Middle frontal gyrus (tissue), 1 donor: ENCODE data around the gene GBX1.

Experiments used
- DNase-seq: peaks from one replicate; pipeline ENCODE4 v3.0.0-alpha.2; 2015; ENCODE audit warnings: low spot score; ENCODE audit errors: extremely low spot score

Gene GBX1

GRCh38 chr7:151139791-151140190 lies 27.7 kb downstream of the GBX1 start:
- no peak for DNase-seq

DNA sequence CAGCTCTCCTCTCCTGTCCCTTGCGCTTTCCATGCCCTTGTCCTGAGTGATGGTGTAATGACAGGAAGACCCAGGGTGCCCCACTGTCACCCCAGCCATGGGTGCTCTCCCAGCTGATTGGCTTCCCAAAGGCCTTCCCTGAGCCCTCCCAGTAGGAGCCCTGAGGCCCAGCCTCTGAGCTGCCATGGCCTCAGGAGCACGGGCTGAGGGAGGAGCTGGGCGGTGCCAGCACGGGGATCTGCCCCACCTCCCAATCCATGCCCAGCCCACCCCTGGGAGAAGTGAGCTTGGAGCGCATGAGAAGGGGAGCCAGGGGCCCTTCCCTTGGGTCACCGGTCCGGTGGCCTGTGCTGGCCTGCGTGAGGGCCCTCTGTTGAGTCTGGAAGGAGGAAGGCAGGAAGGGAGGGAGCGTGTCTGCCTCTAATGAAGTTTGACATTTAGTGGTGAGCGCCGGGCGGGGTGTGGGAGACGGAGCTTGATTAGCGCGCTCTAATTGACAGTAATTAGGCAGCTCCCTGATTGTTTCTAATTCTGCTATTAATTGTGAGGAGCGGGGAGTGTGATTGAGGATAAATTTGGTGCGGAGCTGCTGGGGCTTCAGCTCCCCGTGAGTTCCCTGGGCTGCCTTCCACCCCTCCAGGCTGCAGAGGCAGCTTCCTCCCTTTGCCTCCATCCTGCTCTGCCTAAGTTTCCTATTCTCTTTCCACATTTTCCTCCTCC lies 28.3 kb downstream of the GBX1 start:
- DNase-seq, result no peak

DNA sequence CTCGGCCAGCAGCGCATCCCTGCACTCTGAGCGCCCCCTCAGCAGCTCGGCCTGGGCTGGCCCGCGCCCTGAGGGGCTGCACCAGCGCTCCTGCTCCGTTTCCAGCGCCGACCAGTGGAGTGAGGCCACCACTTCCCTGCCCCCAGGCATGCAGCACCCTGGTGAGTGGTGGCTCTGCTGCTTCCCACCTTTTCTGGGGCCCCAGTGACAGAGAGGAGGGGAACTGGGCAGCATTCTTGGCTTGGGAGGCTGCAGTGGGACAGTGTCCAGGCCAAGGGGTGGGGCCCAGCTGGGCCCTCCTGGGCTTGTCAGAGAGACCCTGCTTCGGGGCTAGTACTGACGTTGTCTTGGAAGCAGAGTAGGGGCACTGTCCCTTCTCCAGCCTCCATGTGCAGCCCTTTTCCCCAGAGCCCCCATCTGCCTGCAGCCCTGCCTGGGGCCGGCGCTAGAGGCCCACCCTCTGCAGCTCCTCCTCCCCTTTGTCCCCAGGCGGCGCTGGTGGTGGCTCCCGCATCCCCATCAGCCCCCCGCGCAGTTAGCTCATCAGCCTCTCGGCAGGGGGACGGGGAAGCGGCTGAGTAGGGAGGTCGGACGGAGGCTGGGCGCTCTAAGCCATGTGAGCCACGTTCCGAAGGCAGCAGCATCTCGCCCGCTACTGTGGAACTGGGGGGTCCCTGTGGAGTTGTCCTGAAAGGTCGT lies 29.2 kb downstream of the GBX1 start:
- DNase-seq, result no peak

DNA sequence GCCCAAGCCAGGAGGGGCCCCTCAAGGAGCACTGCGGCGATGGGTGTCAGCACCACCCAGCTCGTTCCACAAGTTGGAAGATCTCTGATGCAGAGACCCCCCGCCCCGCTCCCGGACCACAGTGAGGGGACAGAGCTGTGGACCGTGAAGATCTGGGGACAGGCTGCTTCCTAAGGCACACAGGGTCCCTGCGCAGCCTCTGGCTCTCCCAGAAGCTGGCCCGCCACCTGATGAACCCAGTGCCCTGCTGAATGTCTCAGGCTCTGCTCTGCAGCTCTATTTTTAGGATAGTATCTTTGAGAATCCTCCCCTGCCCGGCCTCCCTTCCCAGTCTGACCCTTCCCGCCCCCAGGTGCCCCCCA lies 29.7 kb downstream of the GBX1 start:
- no peak for DNase-seq

- DNase-seq, result no peak
Observed at GRCh38 chr7:151137076-151137675, 30.3 kb downstream of the GBX1 start.

DNA sequence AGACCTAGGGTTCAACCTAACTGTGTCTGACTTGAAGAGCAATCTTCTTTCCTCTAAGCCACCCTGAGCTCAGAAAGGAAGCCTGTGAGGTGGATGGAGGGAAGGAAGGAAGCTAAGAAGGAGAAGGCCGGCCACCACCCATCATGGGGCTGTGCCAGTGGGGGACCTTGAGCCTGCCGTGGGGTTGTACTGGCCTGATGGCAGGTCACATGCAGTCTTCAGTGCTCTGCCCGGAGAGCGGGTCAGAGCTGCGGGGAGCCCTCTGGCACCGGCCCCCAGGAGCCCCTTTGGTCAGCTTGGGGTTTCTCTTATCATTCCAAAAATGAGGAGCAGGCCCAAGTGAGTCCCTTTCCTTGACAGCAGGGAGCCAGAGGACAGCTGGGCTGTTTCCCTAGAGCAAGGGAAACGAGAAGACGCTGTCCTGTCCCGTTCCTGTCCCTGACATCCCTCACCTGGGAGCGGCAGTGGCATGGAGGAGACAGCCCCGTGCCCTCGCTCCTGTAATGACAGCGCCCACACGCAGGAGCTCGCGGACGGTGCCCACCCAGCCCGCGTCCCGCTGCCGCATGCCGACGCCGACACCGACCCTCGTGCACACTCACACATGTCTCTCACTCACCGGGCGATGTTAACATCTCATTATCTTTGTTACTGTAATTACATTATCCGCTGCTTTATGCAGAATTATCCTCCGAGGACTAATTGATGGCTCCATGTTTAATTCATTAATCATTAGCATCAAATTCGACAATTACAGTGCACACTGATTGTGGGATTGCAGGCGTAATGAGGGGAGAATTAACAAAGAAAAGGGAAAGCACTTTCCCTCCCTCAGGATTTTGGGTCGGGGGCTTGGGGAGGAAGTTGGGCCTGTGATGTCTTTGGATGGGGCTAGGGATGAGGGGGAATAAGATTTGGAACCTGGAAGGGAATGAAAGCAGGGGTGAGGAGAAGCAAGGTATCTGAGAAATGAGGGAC lies 31.3 kb downstream of the GBX1 start:
- no peak for DNase-seq

DNA sequence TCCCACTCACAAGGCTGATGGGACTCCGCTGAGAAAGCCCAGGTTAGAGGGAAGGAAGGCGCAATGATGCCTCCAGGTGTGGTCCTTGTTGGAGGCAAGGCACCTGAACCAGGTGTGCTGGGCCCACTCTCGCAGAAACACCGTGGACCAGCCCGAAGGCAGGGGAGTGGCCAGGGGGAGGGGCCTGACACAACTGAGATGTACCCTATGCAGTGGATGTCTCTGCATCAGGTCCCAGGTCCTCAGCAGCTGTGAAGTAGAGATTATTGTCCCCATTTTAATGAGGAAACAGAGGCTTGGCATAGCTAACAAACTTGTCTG lies 32.0 kb downstream of the GBX1 start:
- no peak for DNase-seq

- no peak for DNase-seq
Observed at GRCh38 chr7:151134743-151135524, 32.6 kb downstream of the GBX1 start.

- DNase-seq, result no peak
Observed at GRCh38 chr7:151133986-151134742, 33.3 kb downstream of the GBX1 start.

DNA sequence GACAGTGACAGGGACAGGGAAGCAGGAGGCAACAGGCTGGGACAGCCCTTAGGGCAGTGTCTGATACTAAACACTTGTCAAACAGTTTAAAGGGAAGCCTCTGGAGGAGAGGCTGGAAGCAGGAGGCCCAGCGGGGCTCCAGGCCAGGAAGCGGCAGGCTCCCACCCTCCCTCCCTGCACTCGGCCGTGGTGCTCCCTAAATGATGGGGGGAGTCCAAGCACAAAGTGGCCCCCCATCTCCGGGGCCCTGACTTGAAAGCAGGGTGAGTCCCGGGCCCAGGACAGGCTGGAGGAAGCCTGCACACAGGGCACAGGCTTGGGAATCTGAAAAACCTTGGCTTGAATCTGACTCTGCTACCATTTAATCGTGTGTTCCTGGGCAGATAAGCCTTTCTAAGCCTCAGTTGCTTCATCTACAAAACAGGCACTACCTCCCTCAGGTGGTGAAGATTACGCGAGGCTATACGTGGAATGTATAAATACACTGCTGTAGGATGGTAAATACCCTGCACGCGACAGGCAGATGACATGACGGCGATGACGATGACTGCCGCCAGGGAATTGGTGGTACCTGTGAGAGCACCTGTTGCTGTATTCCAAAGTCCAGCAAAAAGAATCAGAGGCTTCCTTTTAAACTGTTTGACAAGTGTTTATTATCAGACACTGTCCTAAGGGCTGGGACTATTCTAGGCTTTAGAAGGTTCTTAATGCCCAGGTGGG lies 34.1 kb downstream of the GBX1 start:
- no peak for DNase-seq

GRCh38 chr7:151132461-151133205 lies 34.9 kb downstream of the GBX1 start:
- DNase-seq, result no peak

GRCh38 chr7:151131592-151132293 lies 35.8 kb downstream of the GBX1 start:
- DNase-seq, result peak; percentile 57

DNA sequence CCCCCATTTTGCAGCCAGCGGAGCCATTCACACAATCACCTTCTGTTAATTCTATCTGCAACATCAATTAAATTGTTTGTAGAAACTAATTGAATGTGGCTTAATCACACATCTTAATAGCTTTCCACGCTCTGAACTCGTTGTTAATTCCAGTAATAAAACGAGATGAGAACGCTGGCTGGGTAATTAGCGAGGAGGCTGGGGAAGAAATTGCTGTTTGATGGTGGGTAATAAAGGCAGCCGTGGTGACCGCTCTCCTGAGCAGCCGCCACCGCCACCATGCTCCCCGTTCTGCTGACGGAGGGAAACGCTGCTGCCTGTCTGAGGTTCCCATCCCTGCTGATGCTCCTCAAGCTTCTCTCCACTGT lies 36.3 kb downstream of the GBX1 start:
- no peak for DNase-seq

DNA sequence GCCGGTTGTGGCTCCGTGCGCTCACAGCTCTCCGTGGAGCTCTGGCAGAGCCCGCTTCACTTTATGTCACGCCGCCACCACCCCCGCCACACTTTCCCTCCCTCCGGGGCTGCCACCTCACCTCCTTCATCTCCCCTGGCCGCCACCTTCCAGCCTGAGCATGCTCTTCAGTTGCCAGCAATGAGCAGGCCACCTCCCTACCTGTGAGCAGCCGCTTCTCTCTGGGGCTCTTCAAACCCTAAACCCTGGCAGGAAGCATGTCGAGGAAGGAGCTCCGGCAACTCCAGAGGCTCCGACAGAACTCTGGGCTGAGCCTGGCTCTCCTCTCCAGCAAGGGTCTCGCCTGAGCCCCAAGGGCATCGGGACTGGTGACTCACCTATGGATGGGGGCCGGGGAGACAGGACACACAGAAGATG lies 36.7 kb downstream of the GBX1 start:
- DNase-seq, result no peak

GRCh38 chr7:151129960-151130591 lies 37.4 kb downstream of the GBX1 start:
- DNase-seq, result no peak

DNA sequence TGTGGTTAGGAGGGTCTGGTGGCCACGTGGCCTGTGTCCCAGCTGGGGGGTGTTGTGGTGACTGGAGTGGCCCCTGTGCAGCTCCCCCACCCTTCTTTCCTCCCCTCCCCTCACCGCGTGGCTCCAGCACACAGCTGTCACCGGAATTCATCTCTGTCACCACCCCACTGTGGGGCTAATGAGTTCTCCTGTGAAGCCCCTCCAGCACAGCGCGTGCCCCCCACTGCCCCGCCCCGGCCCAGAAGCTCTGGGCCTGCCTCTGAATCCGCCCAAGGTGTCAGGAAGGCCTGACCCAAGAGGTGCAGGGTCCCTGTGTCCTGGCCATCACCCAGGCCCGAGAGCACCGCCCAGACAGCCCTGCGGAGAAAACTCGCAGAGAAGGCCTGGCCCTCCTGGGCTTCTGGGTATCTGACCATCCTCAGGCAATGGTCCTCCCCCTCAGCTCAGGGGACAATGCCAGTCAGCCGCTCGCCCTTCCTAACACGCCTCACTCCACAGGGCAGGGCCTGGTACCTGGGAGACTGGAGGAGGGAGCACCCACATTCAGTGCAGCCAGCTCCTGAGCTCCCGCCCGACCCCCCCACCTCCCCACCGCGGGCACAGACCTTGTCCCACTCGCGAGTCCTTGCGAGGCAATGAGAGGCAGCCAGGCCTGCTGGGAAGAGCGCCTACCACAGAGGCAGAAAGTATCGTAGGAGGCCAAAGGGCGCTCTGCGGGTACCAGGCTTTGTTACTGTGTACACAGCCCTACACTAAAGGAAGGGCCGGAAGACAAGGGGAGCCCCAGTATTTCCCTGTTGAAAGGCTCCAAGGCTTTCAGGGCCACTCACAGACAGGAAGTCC lies 38.2 kb downstream of the GBX1 start:
- no peak for DNase-seq

- DNase-seq, result no peak
Observed at GRCh38 chr7:151128716-151129115, 38.8 kb downstream of the GBX1 start.
